ENCODE measurements around the gene EVC2.

GRCh38 chr4:5532100-5532499 lies 176.3 kb downstream of the EVC2 start:
- no peak for TF ChIP-seq CTCF (conservative IDR thresholded peaks at IDR 0.05; ENCODE audit: low read length)
- no peak for TF ChIP-seq EZH2phosphoT487 (IDR thresholded peaks at IDR 0.05; ENCODE audit: borderline replicate concordance, low read depth, low read length)
